HepG2 (cell line): Measurements from ENCODE around the gene GPER1. TPM values are rescaled to one million over a fixed set of nuclear protein-coding genes. Genes with fewer than 3 reads are reported as not detected.

Experiments
- ELF1 ChIP-seq: sonication (generic); formaldehyde crosslinking; IDR thresholded peaks from 2 replicates; pipeline ENCODE4 v1.4.0; 2020; ENCODE audit warnings: missing genetic modification reagents
- MED13 ChIP-seq: sonication (generic); formaldehyde crosslinking; IDR thresholded peaks from 2 replicates; pipeline ENCODE4 v1.5.0; 2020; ENCODE audit warnings: missing genetic modification reagents
- ZNF619 ChIP-seq: sonication (generic); formaldehyde crosslinking; IDR thresholded peaks from 2 replicates; pipeline ENCODE4 v1.4.0; 2020; ENCODE audit warnings: mild to moderate bottlenecking, missing genetic modification reagents
- ZNF644 ChIP-seq: IDR thresholded peaks from 2 replicates; pipeline ENCODE4 v1.6.1; 2016; ENCODE audit warnings: low read depth
- ZNF737 ChIP-seq: sonication (generic); formaldehyde crosslinking; IDR thresholded peaks from 2 replicates; pipeline ENCODE4 v1.5.0; 2020; ENCODE audit warnings: missing genetic modification reagents, mild to moderate bottlenecking, borderline replicate concordance
- polyA plus RNA-seq, 8 experiments: library from polyadenylated mRNA; depleted of rRNA in 3 of 8; stranded (reverse) in 7 of 8; unstranded in 1 of 8; fragments of >200 nt; fragmentation: Illumina TruSeq in 4 of 8; extraction: Trizol in 4 of 8; gene quantifications; 2 replicates each; pipeline versions ENCODE4 v1.2.1 to v1.2.3, GENCODE V29; 2011 to 2016; ENCODE audit warnings: low read depth in 4 of 8, missing spikeins in 1 of 8, mixed read lengths in 1 of 8; ENCODE audit not compliant: insufficient read depth in 1 of 8
- total RNA-seq, 5 experiments: library from RNA; depleted of rRNA; stranded (reverse); fragments of >200 nt; fragmentation: Illumina TruSeq; extraction: Trizol; gene quantifications; 2 replicates each; pipeline ENCODE4 v1.2.3, GENCODE V29; 2016; ENCODE audit warnings: low read depth in 1 of 5
- TF ChIP-seq, protein P1 (sequence below): sonication (generic); formaldehyde crosslinking; IDR thresholded peaks from 2 replicates; pipeline ENCODE4 v1.4.0; 2020; ENCODE audit warnings: missing genetic modification reagents
- TF ChIP-seq, protein P2 (sequence below): IDR thresholded peaks from 2 replicates; pipeline ENCODE4 v1.6.1; 2016; ENCODE audit warnings: low read depth, control low read depth
- TF ChIP-seq, protein P3 (sequence below): sonication (generic); formaldehyde crosslinking; IDR thresholded peaks from 2 replicates; pipeline ENCODE4 v1.5.0; 2020; ENCODE audit warnings: mild to moderate bottlenecking, missing genetic modification reagents, moderate library complexity
- TF ChIP-seq, protein P4 (sequence below): sonication (generic); formaldehyde crosslinking; IDR thresholded peaks from 2 replicates; pipeline ENCODE4 v1.5.0; 2020; ENCODE audit warnings: mild to moderate bottlenecking, missing genetic modification reagents, borderline replicate concordance

GPER1 gene
- total and polyA plus RNA-seq, 2 of the 13 experiments (the other 11 are each of a cell fraction or from before 2014, with no cell fraction given), result 12.7 to 19.7 TPM

DNA sequence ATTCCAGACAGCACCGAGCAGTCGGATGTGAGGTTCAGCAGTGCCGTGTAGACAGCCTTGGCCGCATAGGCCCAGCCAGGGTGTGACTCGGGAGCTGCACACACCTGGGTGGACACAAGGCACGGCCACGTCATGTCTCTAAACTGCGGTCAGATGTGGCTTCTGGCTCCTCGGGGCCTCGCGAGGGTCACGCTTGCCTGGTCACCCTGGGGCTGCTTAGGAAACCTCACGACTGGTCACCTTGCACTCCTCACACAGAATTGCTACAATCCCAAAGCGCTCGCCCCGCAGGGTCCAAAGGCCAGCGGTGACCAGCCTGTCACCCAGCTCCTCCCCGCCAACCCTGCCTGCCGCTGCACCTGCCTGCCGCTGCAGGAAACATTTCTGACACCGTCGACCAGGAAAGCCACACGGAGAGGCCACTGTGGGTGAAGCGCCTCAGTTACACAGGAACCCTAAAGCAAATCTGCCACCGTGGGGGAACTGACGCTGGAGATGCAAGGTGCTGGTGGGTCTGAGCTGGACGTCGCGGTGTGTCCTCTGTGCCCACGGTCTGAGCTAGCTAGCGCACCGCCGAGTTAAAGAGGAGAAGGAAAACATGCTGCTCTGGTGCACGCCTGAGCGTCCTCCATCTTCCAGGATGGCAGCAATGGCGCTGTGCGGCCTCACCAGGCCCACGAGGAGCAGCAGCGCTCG lies 5.0 kb downstream of the GPER1 start (continued):
- TF ChIP-seq, protein P1, sequence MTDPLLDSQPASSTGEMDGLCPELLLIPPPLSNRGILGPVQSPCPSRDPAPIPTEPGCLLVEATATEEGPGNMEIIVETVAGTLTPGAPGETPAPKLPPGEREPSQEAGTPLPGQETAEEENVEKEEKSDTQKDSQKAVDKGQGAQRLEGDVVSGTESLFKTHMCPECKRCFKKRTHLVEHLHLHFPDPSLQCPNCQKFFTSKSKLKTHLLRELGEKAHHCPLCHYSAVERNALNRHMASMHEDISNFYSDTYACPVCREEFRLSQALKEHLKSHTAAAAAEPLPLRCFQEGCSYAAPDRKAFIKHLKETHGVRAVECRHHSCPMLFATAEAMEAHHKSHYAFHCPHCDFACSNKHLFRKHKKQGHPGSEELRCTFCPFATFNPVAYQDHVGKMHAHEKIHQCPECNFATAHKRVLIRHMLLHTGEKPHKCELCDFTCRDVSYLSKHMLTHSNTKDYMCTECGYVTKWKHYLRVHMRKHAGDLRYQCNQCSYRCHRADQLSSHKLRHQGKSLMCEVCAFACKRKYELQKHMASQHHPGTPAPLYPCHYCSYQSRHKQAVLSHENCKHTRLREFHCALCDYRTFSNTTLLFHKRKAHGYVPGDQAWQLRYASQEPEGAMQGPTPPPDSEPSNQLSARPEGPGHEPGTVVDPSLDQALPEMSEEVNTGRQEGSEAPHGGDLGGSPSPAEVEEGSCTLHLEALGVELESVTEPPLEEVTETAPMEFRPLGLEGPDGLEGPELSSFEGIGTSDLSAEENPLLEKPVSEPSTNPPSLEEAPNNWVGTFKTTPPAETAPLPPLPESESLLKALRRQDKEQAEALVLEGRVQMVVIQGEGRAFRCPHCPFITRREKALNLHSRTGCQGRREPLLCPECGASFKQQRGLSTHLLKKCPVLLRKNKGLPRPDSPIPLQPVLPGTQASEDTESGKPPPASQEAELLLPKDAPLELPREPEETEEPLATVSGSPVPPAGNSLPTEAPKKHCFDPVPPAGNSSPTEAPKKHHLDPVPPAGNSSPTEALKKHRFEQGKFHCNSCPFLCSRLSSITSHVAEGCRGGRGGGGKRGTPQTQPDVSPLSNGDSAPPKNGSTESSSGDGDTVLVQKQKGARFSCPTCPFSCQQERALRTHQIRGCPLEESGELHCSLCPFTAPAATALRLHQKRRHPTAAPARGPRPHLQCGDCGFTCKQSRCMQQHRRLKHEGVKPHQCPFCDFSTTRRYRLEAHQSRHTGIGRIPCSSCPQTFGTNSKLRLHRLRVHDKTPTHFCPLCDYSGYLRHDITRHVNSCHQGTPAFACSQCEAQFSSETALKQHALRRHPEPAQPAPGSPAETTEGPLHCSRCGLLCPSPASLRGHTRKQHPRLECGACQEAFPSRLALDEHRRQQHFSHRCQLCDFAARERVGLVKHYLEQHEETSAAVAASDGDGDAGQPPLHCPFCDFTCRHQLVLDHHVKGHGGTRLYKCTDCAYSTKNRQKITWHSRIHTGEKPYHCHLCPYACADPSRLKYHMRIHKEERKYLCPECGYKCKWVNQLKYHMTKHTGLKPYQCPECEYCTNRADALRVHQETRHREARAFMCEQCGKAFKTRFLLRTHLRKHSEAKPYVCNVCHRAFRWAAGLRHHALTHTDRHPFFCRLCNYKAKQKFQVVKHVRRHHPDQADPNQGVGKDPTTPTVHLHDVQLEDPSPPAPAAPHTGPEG, result no peak
- TF ChIP-seq, protein P2, sequence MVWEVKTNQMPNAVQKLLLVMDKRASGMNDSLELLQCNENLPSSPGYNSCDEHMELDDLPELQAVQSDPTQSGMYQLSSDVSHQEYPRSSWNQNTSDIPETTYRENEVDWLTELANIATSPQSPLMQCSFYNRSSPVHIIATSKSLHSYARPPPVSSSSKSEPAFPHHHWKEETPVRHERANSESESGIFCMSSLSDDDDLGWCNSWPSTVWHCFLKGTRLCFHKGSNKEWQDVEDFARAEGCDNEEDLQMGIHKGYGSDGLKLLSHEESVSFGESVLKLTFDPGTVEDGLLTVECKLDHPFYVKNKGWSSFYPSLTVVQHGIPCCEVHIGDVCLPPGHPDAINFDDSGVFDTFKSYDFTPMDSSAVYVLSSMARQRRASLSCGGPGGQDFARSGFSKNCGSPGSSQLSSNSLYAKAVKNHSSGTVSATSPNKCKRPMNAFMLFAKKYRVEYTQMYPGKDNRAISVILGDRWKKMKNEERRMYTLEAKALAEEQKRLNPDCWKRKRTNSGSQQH (CRISPR knock-in tag), result 0 out of 2 replicates have a peak, but pooled peaks have one; percentile 46
- TF ChIP-seq, protein P3, sequence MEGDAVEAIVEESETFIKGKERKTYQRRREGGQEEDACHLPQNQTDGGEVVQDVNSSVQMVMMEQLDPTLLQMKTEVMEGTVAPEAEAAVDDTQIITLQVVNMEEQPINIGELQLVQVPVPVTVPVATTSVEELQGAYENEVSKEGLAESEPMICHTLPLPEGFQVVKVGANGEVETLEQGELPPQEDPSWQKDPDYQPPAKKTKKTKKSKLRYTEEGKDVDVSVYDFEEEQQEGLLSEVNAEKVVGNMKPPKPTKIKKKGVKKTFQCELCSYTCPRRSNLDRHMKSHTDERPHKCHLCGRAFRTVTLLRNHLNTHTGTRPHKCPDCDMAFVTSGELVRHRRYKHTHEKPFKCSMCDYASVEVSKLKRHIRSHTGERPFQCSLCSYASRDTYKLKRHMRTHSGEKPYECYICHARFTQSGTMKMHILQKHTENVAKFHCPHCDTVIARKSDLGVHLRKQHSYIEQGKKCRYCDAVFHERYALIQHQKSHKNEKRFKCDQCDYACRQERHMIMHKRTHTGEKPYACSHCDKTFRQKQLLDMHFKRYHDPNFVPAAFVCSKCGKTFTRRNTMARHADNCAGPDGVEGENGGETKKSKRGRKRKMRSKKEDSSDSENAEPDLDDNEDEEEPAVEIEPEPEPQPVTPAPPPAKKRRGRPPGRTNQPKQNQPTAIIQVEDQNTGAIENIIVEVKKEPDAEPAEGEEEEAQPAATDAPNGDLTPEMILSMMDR (CRISPR knock-in tag), result peak; percentile 33; the same call in 1 of the 2 replicates
- TF ChIP-seq ZNF737 (CRISPR knock-in tag) (no peak), ELF1 (CRISPR knock-in tag) (peak; percentile 24; the same call in 1 of the 2 replicates), ZNF619 (no peak), ZNF644 (CRISPR knock-in tag) (no peak), MED13 (CRISPR knock-in tag) (no peak)
- TF ChIP-seq, protein P4, sequence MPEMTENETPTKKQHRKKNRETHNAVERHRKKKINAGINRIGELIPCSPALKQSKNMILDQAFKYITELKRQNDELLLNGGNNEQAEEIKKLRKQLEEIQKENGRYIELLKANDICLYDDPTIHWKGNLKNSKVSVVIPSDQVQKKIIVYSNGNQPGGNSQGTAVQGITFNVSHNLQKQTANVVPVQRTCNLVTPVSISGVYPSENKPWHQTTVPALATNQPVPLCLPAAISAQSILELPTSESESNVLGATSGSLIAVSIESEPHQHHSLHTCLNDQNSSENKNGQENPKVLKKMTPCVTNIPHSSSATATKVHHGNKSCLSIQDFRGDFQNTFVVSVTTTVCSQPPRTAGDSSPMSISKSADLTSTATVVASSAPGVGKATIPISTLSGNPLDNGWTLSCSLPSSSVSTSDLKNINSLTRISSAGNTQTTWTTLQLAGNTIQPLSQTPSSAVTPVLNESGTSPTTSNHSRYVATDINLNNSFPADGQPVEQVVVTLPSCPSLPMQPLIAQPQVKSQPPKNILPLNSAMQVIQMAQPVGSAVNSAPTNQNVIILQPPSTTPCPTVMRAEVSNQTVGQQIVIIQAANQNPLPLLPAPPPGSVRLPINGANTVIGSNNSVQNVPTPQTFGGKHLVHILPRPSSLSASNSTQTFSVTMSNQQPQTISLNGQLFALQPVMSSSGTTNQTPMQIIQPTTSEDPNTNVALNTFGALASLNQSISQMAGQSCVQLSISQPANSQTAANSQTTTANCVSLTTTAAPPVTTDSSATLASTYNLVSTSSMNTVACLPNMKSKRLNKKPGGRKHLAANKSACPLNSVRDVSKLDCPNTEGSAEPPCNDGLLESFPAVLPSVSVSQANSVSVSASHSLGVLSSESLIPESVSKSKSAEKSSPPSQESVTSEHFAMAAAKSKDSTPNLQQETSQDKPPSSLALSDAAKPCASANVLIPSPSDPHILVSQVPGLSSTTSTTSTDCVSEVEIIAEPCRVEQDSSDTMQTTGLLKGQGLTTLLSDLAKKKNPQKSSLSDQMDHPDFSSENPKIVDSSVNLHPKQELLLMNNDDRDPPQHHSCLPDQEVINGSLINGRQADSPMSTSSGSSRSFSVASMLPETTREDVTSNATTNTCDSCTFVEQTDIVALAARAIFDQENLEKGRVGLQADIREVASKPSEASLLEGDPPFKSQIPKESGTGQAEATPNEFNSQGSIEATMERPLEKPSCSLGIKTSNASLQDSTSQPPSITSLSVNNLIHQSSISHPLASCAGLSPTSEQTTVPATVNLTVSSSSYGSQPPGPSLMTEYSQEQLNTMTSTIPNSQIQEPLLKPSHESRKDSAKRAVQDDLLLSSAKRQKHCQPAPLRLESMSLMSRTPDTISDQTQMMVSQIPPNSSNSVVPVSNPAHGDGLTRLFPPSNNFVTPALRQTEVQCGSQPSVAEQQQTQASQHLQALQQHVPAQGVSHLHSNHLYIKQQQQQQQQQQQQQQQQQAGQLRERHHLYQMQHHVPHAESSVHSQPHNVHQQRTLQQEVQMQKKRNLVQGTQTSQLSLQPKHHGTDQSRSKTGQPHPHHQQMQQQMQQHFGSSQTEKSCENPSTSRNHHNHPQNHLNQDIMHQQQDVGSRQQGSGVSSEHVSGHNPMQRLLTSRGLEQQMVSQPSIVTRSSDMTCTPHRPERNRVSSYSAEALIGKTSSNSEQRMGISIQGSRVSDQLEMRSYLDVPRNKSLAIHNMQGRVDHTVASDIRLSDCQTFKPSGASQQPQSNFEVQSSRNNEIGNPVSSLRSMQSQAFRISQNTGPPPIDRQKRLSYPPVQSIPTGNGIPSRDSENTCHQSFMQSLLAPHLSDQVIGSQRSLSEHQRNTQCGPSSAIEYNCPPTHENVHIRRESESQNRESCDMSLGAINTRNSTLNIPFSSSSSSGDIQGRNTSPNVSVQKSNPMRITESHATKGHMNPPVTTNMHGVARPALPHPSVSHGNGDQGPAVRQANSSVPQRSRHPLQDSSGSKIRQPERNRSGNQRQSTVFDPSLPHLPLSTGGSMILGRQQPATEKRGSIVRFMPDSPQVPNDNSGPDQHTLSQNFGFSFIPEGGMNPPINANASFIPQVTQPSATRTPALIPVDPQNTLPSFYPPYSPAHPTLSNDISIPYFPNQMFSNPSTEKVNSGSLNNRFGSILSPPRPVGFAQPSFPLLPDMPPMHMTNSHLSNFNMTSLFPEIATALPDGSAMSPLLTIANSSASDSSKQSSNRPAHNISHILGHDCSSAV (CRISPR knock-in tag), result no peak
